Caco-2 (cell line): ENCODE measurements around the gene LRP4. TPM values are rescaled to one million over a fixed set of nuclear protein-coding genes. Genes with fewer than 3 reads are reported as not detected.

Experiments used
- BruUV-seq: library from RNA; stranded (reverse); fragments of 400-500 nt; replicated peaks from 2 replicates; lab custom pipeline; 2021; lab: Mats Ljungman, UMichigan
- CTCF ChIA-PET: fragments of 300-600 bp; sonication (Branson Sonifier 250); formaldehyde crosslinking; loops from one replicate; lab custom pipeline; 2022; ENCODE audit warnings: antibody characterized with exemption; lab: Charles Lee
- POLR2A ChIA-PET: fragments of 300-600 bp; sonication (Branson Sonifier 250); formaldehyde crosslinking; loops from one replicate; lab custom pipeline; 2022; ENCODE audit warnings: antibody characterized with exemption; lab: Charles Lee
- DNase-seq, 2 experiments: peaks; one replicate each; pipeline versions ENCODE4 v3.0.0 to v3.0.0-alpha.2; 2020 to 2022
- H3K27me3 ChIP-seq: replicated peaks from 2 replicates; pipeline ENCODE4 v1.6.0; 2011; ENCODE audit warnings: low read length; ENCODE audit not compliant: control insufficient read depth, insufficient read depth
- H3K36me3 ChIP-seq: 2 replicates; pipeline ENCODE4 v1.5.1; 2011; ENCODE audit warnings: low read length; ENCODE audit not compliant: control insufficient read depth, insufficient read depth
- H3K4me1 ChIP-seq: fragments of 250-450 bp; sonication (Bioruptor Pico); 2 replicates; pipeline ENCODE4 v1.5.1; 2020; ENCODE audit warnings: mild to moderate bottlenecking
- H3K4me3 ChIP-seq: 2 replicates; pipeline ENCODE4 v1.5.1; 2011; ENCODE audit warnings: low read depth, mild to moderate bottlenecking, control low read depth, low read length
- H3K9me3 ChIP-seq: fragments of 250-450 bp; sonication (Bioruptor Pico); 2 replicates; pipeline ENCODE4 v1.5.1; 2020; ENCODE audit warnings: mild to moderate bottlenecking, moderate library complexity
- H3K27ac Mint-ChIP-seq: one replicate; pipeline ENCODE4 v1.8.0; 2022; ENCODE audit warnings: mixed read lengths; ENCODE audit not compliant: unreplicated experiment
- H3K27me3 Mint-ChIP-seq: one replicate; pipeline ENCODE4 v1.8.0; 2022; ENCODE audit warnings: mixed read lengths; ENCODE audit not compliant: insufficient read depth, unreplicated experiment
- H3K36me3 Mint-ChIP-seq: one replicate; pipeline ENCODE4 v1.8.0; 2022; ENCODE audit warnings: mild to moderate bottlenecking, mixed read lengths; ENCODE audit not compliant: insufficient read depth, unreplicated experiment
- H3K4me1 Mint-ChIP-seq: one replicate; pipeline ENCODE4 v1.8.0; 2022; ENCODE audit warnings: low read depth, mixed read lengths; ENCODE audit not compliant: unreplicated experiment
- H3K4me3 Mint-ChIP-seq: one replicate; pipeline ENCODE4 v1.8.0; 2022; ENCODE audit warnings: mild to moderate bottlenecking, moderate library complexity, mixed read lengths; ENCODE audit not compliant: unreplicated experiment
- H3K9me3 Mint-ChIP-seq: one replicate; pipeline ENCODE4 v1.8.0; 2022; ENCODE audit warnings: mixed read lengths; ENCODE audit not compliant: unreplicated experiment
- CTCF ChIP-seq, 2 experiments: fragments of 200-600 bp in 1 of 2; IDR thresholded peaks; 1 replicate in 1 of 2; 2 replicates in 1 of 2; pipeline versions ENCODE4 v1.5.1 to v1.8.0; 2011 to 2022; ENCODE audit warnings: antibody characterized with exemption in 1 of 2, control low read depth in 1 of 2, inconsistent platforms in 1 of 2, low read depth in 1 of 2, low read length in 1 of 2, mild to moderate bottlenecking in 1 of 2, moderate library complexity in 1 of 2; ENCODE audit not compliant: insufficient read depth in 1 of 2, severe bottlenecking in 1 of 2, unreplicated experiment in 1 of 2
- intact Hi-C: fragments of 100-400 bp; cut with micrococcal nuclease; formaldehyde crosslinking; loops from one replicate; pipeline ENCODE4 v1.10.0; 2022; ENCODE audit not compliant: unreplicated experiment
- total RNA-seq: library from RNA; stranded (reverse); gene quantifications from 2 replicates; pipeline ENCODE4 v1.2.3, GENCODE V29; 2022

Gene LRP4
- total RNA-seq, 1 experiment from 2014 or later, result 11.1 TPM

GRCh38 chr11:46879056-46879585 lies 39.2 kb downstream of the LRP4 start:
- H3K36me3 Mint-ChIP-seq, result peaks cover 19% of the 10 kb centered on the region
- intact Hi-C loops, result no loop called here

GRCh38 chr11:46877580-46877979 lies 40.8 kb downstream of the LRP4 start:
- ChIA-PET CTCF (no interaction called here), POLR2A (no interaction called here)
- Mint-ChIP-seq H3K4me1 (no peaks in the 10 kb centered on the region), H3K27me3 (no peaks in the 10 kb centered on the region), H3K9me3 (no peaks in the 10 kb centered on the region), H3K4me3 (no peak overlapping the region), H3K27ac (no peak overlapping the region), H3K36me3 (peaks cover 18% of the 10 kb centered on the region)
- H3K4me3 ChIP-seq, result no peak overlapping the region
- DNase-seq, result no peak
- intact Hi-C loops, result no loop called here
- no peaks in the 10 kb centered on the region for H3K4me1 ChIP-seq
- H3K9me3 ChIP-seq, result no peaks in the 10 kb centered on the region
- no peaks in the 10 kb centered on the region for H3K27me3 ChIP-seq
- TF ChIP-seq CTCF (IDR thresholded peaks at IDR 0.05; ENCODE audit: insufficient read depth in 1 of 2, low read depth in 1 of 2, low read length in 1 of 2, severe bottlenecking in 1 of 2, unreplicated experiment in 1 of 2), result no peak
- no TSS peak for BruUV-seq
- H3K36me3 ChIP-seq, result no peaks in the 10 kb centered on the region; the same call in 1 of the 2 replicates

More at GRCh38 chr11:46879056-46879585, 39.2 kb downstream of the LRP4 start:
- no peaks in the 10 kb centered on the region for H3K4me1 Mint-ChIP-seq
- Histone ChIP-seq H3K27me3 (no peaks in the 10 kb centered on the region), H3K9me3 (no peaks in the 10 kb centered on the region), H3K4me1 (no peaks in the 10 kb centered on the region), H3K36me3 (no peaks in the 10 kb centered on the region), H3K4me3 (no peak overlapping the region)
- no TSS peak for BruUV-seq
- CTCF ChIA-PET, result interaction anchor here (1.0 kb wide), 1 partner anchor 274 kb away, joined by 3 read pairs; no protein-coding TSS in a partner anchor
- no peaks in the 10 kb centered on the region for H3K27me3 Mint-ChIP-seq
- H3K27ac Mint-ChIP-seq, result no peak overlapping the region
- TF ChIP-seq CTCF (IDR thresholded peaks at IDR 0.05; ENCODE audit: insufficient read depth in 1 of 2, low read depth in 1 of 2, low read length in 1 of 2, severe bottlenecking in 1 of 2, unreplicated experiment in 1 of 2), result no peak
- no peak overlapping the region for H3K4me3 Mint-ChIP-seq
- no peak for DNase-seq
- POLR2A ChIA-PET, result no interaction called here
- H3K9me3 Mint-ChIP-seq, result peaks cover 10% of the 10 kb centered on the region

- POLR2A ChIA-PET, result no interaction called here
- H3K27me3 ChIP-seq, result no peaks in the 10 kb centered on the region
- Mint-ChIP-seq H3K9me3 (no peaks in the 10 kb centered on the region), H3K36me3 (peaks cover 16% of the 10 kb centered on the region), H3K4me3 (no peak overlapping the region), H3K4me1 (no peaks in the 10 kb centered on the region), H3K27ac (no peak overlapping the region), H3K27me3 (no peaks in the 10 kb centered on the region)
- no peaks in the 10 kb centered on the region for H3K4me1 ChIP-seq
- DNase-seq, result no peak
- intact Hi-C loops, result no loop called here
- H3K4me3 ChIP-seq, result no peak overlapping the region
- CTCF ChIA-PET, result no interaction called here
- TF ChIP-seq CTCF (IDR thresholded peaks at IDR 0.05; ENCODE audit: insufficient read depth in 1 of 2, low read depth in 1 of 2, low read length in 1 of 2, severe bottlenecking in 1 of 2, unreplicated experiment in 1 of 2), result no peak
- no peaks in the 10 kb centered on the region for H3K9me3 ChIP-seq
- no TSS peak for BruUV-seq
- no peaks in the 10 kb centered on the region; the same call in 1 of the 2 replicates for H3K36me3 ChIP-seq
These were observed 41.9 kb downstream of the LRP4 start for GRCh38 chr11:46876471-46876870.
